Cerebellar cortex (tissue), 1 donor: ENCODE data around the gene GPBP1L1.
"Not testable (repeated sequence)": the region's sequence is repeated elsewhere in the genome, so short reads cannot be mapped to it uniquely, and the experiment has no call there.

Experiments
- DNase-seq: peaks from one replicate; pipeline ENCODE4 v3.0.0-alpha.2; 2015; ENCODE audit warnings: low spot score

GPBP1L1 gene

GRCh38 chr1:45686288-45687013 is at the start of gene GPBP1L1:
Gene GPBP1L1 (minus strand): TSS chr1:45686533. CDS start chr1:45659087, 27,446 bp downstream.
- DNase-seq: peak; percentile 98

GRCh38 chr1:45730780-45731319 is 44.5 kb upstream of the GPBP1L1 start:
- DNase-seq: no peak

- DNase-seq: no peak
Measured at GRCh38 chr1:45730075-45730779, 43.9 kb upstream of the GPBP1L1 start.

- DNase-seq: not testable (repeated sequence)
Measured at GRCh38 chr1:45726007-45726406, 39.7 kb upstream of the GPBP1L1 start.

GRCh38 chr1:45723248-45723930 is 37.1 kb upstream of the GPBP1L1 start:
- no peak for DNase-seq

GRCh38 chr1:45722809-45723208 is 36.5 kb upstream of the GPBP1L1 start:
- DNase-seq: no peak

GRCh38 chr1:45721207-45721606 is 34.9 kb upstream of the GPBP1L1 start:
- DNase-seq: no peak

- DNase-seq: peak; percentile 87
Measured at GRCh38 chr1:45718289-45718688, 32.0 kb upstream of the GPBP1L1 start.

GRCh38 chr1:45717386-45717785 is 31.1 kb upstream of the GPBP1L1 start:
- not testable (repeated sequence) for DNase-seq

- no peak for DNase-seq
Measured at GRCh38 chr1:45716700-45717099, 30.4 kb upstream of the GPBP1L1 start.

- DNase-seq: no peak
Measured at GRCh38 chr1:45713711-45714110, 27.4 kb upstream of the GPBP1L1 start.

- DNase-seq: no peak
Measured at GRCh38 chr1:45704637-45705036, 18.3 kb upstream of the GPBP1L1 start.

GRCh38 chr1:45694823-45695222 is 8.5 kb upstream of the GPBP1L1 start:
- DNase-seq: no peak

GRCh38 chr1:45693811-45694210 is 7.5 kb upstream of the GPBP1L1 start:
- DNase-seq: not testable (repeated sequence)

- DNase-seq: peak; percentile 91
Measured at GRCh38 chr1:45687754-45688740, 1.7 kb upstream of the GPBP1L1 start, which contains the start of gene TMEM69. Gene TMEM69 (plus strand): TSS chr1:45688181. CDS start chr1:45691069, 2,888 bp downstream.

GRCh38 chr1:45687014-45687753 is 851 bp upstream of the GPBP1L1 start:
- peak; percentile 99 for DNase-seq

GRCh38 chr1:45686015-45686287 is 382 bp downstream of the GPBP1L1 start:
- peak; percentile 61 for DNase-seq

- DNase-seq: no peak
Measured at GRCh38 chr1:45685308-45686014, 872 bp downstream of the GPBP1L1 start.

GRCh38 chr1:45684402-45684801 is 1.9 kb downstream of the GPBP1L1 start:
- no peak for DNase-seq

- DNase-seq: no peak
Measured at GRCh38 chr1:45682942-45683341, 3.4 kb downstream of the GPBP1L1 start.
